G401.6 (cell line): ENCODE measurements around the gene BRF1.

Experiments used
- FAIRE-seq: peaks from 2 replicates; lab custom pipeline; 2012; peaks lifted over from hg19 to GRCh38; lab: Jason Lieb, UNC

Gene BRF1

DNA sequence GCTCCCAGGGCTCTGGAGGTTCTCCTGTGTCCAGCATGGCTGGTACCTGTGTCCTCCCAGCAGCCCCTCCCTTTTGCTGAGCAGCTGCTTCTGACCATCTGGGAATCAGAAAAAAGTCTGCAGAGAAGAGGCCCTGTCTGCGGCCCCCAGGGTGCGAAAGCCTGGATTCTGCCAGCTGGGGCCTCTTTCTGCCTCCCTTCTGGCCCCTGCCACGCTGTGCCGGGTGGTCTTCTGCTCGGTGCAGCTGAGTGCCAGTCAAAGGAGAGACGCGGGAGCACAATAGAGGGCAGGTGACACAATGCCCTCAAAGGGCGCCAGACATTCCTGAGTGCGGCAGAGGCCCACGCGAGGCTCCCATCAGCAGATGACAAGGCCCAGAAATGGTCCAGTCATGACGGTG, 39.8 kb downstream of the BRF1 start:
- no peak for FAIRE-seq

DNA sequence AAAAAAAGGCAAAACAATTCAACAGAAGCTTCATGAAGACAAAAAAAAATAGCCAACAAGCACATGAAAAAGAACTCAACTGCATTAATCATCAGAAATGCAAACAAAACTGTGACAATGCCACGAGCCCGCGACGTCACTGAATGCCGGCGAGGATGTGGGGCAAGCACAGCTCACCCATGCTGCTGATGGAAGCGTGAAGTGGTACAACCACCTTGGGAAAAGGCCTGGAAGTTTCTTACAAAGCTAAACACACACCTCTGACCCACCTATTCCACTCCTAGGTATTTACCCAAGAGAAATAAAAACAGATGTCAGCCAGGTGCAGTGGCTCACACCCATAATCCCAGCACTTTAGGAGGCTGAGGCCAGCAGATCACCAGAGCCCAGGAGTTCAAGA, 42.0 kb downstream of the BRF1 start:
- FAIRE-seq, result no peak

DNA sequence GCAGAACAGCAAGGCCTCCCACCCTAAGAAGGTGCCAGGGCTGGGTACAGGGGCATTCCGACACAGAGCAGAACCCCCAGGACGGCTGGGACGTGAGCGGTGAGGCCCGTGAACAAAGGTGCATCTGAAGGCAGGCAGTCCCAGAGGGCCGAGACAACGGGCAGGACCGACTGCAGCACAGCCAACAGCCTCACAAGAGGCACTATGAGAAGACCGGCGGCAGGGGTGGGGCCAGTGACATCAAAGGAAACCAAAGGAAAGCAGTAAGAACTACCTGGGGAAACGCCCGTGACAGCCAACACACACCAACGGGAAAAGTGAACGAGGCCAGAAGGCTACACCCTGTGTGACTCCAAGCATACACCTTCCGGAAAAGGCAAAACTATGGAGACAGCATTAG, 43.3 kb downstream of the BRF1 start:
- no peak for FAIRE-seq

DNA sequence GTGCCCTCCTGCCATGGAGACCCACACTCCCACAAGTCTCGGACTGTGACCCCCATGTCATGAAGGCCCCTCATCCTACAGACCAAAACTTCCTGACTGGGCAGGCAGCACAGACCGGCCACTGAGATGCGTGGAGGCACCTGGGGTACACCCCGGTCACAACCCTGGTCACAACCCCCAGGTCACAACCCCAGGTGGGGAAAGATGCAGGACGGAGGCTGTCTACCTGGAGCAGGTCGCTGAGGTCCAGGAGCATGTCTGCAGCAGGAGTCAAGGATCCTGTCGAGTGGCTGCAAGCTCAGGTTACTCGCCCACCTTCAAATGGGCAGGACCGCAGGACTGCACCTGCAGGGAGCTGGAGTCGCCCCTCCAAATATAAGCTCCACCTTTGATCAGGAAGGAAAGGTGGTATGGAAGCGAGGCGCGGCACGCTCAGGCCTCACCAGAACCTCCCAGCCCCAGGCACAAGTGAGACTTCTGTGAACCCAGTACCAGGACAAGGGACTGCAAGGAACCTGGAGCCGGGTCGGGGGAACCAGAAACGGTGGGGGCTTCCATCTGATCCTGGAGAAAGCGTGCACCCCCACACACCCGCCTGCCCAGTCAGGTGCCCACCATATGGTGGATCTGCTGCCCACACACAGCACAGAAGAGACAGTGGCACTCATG, 44.4 kb downstream of the BRF1 start:
- no peak for FAIRE-seq

DNA sequence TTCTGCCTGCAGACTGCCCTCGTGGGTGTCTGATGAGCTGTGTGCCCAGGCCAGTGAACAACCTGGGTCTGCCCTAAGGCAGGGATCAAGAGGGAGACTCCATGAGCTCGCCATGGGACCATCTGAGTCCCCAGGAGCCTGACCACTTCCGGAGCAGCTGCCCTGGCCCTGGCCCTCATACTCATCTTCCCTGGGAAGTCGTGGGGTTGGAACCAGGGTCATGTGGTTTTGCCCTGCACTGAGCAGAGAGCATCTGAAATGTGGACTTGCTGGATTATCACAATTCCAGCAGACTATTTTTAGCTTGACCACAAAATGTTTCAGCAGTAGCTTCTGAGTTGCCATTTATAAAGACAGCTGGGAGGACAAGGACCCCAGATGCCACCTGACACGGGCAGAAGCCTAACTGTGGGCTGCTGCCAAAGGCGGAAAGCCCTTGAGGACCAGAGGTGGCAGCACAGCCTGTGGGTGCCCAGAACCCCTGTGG, 45.7 kb downstream of the BRF1 start:
- FAIRE-seq, result no peak

DNA sequence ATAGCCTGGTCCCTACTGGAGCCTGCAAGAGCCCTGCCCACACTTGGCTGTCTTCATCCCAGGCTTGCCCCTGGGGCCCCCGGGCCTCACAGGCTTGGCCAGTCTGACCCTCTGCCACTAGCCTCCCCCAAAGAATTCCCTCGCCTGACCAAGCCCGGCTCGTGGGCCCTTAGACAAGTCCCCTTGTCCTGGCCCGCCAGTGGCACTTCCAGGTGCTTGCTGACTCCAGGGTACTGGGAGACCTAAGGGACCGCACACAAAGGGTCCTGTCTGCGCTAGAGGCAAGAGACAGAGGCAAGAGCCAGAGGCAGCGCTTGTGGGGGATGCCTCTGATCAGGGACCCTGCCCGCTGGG, 47.5 kb downstream of the BRF1 start:
- FAIRE-seq, result no peak

DNA sequence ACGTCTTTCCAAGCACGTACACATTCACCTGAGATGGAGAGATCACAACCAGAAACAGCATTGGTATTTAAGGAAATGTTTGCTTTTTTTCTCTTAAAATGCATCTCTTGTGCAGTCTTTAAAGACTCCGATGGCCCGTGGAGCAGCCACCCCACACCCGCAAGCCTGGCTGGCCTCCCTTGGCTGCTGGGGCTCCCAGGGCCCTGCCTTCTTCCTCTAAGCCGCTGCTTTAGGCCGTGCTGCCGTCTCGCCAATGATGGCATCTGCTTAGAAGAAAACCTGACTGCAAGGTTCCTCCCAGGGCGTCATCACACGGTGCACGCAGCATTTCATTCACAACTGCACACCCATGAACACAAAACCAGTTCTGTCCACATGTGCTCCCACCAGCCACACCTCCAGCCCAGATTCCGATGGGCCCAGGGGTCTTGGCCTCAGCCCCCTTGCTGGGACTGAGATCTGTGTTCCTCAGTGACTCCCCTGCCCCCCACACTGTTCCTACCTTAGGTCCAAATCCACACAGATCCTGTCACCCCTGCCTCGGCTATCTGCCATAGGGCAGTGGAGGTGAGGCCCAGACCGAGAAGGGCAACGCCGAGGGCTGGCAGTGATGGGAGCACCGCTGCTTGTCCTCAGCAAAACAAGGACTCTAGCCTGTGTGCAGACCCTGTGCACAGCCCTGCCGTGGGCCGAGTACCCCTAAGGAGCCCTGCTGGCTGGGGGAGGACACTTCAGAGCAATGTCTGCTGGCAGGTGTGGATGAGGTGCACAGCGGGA, 48.1 kb downstream of the BRF1 start:
- FAIRE-seq, result no peak

DNA sequence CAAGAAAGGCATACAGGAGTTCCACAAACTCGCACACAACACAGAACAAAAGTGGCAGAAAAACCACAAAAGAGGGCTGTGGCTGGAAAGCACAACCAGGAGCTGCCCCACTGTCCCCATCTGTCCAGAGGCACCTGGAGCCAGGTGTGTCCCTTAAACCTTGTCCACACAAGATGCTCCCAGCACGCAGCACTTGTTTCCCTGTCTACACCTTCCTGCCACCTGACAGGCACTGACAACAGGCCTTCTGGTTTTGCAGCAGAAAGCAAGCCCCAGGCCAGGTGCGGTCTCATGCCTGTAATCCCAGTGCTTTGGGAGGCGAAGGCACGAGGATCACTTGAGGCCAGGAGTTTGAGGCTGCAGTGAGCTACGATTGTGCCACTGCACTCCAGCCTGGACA, 48.9 kb downstream of the BRF1 start:
- FAIRE-seq, result no peak

DNA sequence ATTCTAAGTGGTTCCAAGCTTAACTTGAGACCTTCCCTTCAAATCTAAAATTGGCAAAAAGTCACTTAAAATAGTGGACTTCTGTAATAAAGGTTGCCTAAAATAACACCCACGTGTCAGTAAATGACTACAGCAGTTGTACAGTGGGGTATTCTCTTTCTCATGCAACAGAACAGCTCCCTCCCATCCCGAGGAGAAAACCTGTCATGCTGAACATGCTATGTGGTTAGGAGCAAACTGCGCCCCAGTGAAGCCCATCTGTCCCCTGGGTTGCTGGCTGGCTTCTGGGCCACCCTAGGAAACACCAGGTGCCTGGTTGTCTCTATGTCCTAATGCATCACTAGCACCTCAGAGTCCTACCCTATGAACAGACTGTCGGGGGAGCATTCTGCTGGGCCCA, 49.8 kb downstream of the BRF1 start:
- no peak for FAIRE-seq

DNA sequence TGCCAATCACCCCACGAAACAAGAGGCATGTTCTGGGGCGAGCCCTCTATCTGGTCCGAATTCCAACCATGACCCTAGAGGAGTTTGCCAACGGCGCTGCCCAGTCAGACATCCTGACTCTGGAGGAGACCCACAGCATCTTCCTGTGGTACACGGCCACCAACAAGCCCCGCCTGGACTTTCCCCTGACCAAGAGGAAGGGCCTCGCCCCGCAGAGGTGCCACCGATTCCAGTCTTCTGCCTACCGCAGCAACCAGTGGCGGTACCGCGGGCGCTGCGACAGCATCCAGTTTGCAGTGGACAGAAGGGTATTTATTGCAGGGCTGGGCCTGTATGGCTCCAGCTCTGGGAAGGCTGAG, 50.8 kb downstream of the BRF1 start:
- FAIRE-seq, result no peak

DNA sequence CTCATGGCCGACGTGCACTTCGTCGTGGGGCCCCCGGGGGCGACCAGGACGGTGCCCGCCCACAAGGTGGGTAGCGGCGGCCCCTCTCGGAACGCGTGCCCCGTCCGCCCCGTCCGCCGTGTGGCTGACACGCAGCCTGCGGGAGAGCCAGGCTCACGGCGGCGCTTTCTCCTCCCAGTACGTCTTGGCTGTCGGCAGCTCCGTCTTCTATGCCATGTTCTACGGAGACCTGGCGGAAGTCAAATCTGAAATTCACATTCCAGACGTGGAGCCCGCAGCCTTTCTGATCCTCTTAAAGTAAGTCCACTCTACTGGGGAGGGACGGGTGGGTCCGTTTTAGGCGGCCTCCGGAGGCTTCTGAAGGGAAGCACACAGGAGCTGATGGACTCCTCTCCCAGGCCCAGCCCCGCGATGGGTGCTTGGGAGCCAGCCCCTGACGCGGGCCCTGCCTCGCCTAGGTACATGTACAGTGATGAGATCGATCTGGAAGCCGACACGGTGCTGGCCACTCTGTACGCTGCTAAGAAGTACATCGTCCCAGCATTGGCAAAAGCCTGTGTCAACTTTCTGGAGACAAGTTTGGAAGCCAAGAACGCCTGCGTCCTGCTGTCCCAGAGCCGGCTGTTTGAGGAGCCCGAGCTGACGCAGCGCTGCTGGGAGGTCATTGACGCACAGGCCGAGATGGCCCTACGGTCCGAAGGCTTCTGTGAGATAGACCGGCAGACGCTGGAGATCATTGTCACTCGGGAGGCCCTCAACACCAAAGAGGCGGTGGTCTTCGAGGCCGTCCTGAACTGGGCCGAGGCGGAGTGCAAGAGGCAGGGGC, 51.4 kb downstream of the BRF1 start:
- FAIRE-seq, result no peak

DNA sequence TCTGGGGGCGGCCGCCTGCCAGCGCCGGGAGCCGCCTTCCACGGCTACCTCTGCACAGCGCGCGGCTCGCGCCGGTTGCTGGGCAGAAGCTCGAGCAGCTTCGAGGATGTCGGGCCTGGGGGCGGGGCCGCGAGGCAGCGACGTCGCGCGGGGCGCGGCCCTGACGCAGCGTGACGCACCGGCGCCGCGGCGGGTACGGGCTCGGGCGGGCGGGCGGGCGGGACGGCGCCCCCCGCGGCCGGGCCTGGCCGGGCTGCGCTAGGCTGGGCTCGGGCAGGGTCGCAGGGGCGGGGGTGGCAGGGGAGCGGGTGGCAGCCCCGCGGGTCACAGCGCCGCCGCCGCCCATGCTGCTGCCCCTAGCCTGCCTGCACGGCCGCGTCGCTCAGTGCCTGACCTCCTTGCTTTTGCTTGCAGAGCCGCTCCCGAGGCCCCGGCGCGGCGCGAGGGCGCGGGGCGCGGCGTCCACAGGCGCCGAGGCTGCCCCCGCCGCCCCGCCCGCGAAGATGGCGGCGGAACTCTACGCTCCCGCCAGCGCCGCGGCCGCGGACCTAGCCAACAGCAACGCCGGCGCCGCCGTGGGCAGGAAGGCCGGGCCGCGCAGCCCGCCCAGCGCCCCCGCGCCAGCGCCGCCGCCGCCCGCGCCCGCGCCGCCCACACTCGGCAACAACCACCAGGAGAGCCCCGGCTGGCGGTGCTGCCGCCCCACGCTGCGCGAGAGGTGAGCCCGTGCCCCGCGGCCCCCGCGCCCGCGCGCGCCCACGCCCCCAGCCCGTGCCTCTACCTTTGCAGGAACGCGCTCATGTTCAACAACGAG, 52.2 kb downstream of the BRF1 start, which contains the start of gene BTBD6:
Gene BTBD6, plus strand, starts transcription at position 166 of the 814 bp plus-strand sequence. Its CDS starts 179 bp downstream, at position 345.
- no peak for FAIRE-seq

DNA sequence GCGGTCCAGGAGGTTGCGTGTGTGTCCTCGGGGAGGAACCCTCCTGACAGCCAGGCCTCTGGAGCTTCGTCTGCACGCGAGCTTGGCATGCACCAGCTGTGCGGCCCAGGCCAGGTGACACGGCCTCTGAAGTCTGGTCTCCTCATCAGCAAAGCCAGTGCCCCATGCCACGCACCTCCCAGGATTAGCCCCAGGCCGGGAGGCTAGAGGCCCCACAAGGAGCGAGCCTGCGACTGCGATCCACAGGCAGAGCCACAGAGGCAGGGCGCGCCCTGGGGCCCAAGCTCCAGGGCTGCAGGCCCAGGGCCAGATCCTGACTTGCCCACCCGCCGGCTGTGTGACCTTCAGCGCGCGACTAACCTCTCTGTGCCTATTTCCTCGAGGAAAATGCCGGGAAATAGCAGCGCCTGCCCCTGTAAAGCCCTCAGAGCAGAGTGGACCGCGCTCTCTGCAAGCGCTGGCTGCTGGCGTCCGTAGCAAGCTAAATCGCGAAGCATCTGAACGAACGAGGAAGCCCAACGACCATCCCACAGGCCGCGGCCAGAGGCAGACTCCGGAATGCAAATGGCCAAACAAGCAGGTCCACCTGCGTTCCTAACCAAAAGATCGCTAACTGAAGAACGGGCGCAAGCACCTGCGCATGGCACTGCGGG, 53.0 kb downstream of the BRF1 start:
- no peak for FAIRE-seq

DNA sequence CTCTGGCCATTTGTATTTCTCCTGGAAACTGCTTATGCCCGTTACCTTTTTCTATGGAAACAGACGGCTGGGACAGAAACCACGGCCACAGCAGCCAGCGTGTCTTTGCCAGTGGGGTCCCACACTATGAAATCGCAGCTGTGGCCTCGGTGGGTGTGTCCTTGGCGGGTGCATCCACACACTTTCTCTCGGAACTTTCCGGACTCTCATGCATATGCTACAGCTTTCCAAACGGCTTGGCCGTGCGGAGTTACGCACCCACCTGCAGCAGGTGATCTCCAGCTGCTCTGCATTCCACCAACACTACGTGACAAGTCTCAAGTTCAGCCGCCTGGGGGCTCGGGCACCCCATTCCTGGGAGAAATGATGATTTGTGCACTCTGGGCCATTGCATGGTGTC, 53.8 kb downstream of the BRF1 start:
- no peak for FAIRE-seq

DNA sequence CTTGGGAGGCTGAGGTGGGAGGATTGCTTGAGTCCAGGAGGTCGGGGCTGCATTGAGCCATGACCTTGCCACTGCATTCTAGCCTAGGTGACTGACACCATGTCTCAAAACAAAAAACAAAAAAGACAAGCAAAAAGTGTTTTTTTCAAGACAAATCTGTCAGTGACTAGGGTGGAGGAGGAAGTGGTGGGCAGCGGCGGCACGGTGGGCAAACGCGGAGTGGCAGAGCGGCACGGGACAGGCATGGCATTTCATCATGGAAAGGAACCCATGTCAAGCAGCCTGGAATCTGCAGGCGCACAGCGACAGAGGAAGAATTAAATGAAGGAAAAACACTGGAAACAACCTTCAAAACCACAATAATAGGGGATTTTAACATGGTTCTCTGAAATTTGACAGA, 56.5 kb downstream of the BRF1 start:
- no peak for FAIRE-seq

DNA sequence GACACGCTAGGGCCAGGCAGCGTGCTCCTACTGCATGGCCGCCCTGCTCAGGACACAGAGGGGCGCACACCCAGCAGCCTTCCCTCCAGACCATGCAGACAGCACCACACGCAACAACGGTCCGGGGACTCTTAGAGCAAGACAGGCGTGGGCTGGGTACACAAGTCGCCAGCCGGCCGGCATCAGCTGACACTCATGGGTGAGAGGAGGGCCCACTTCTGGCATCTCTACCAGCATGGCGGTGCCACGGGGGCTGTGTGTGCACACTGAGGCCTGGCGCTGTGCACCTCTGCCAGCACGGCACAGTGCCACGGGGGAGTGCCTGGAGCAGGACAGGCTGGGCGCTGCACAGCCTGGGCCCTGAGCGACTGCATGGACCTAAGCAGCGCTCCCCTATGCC, 59.2 kb downstream of the BRF1 start:
- FAIRE-seq, result no peak

DNA sequence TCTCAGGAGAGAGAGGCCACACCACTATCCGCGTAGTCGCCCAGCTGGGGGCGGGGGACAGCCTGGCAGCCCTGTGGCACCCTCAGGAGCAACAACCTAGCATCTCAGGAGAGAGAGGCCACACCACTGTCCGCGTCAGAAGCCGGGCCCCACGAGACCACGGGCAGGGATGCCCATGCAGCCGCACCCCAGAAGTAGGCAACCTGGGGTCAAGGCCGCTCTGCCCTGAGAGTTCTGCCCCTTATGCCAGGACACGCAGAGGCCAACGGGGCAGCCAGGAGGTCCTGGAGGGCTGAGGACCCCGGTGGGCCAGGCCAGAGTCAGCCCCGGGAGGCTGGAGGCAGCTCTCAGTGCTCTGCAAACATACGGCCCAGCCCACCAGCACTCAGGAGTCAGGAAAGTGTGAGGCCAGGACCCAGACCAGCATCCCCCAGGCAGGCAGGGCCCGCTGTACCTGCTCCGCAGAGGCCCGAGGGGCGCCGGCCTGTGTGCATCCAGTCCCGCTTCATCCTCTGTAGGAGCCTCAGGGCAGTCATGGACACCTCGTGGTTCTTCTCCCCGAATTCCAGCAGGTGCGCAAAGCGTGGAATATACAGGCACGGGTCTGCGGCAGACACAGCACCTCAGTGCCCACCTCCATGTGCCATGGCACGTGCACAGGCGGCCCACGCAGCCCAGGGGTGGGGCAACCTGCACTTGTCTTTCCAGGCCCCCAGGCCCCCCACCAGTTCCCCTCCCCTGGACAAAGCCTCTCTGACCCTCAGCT, 59.8 kb downstream of the BRF1 start:
- no peak for FAIRE-seq

DNA sequence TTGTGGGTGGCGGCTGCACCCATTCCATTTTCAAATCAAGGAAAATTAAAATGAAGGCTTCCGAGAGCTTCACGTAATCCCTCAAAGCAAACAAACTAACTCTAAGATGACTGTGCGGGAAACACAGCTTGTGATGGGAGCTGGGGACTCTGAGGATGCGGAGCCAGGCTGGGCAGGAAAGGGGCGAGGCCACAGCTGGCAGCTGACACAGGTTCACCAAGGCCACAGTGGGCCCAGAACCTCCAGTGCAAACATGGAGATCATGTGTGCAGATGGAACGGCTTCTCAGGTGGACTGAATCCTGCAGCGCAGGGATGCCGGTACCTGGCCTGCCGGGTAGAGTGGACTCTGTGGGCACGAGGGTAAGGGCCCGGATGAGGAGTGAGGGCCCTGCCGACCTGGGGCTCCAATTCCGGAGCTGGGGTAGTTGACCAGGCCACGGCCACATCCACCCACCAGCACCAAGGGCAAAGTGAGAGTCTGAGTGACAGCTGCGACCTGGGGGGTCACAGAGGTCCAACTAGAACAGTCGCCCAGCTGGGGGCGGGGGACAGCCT, 71.6 kb downstream of the BRF1 start:
- no peak for FAIRE-seq

DNA sequence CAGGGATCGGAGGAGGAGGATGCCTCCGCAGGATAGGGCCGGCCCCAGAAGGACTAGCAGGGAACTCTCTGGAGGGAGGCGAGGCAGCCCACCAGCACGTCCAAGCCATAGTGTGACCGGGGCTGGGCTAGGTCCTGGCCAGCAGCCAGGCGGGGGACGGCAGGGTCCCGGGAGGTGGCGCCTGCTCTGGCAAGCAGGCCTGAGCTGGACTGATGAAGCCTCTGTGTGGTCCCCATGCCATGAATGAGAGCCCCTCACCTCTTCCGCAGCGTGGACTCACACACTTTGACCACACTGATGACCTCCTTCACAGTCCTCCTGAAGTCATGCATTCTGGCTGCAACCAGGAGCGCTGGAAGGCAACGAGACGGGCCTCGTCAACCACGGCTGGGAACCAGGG, 72.2 kb downstream of the BRF1 start:
- no peak for FAIRE-seq

DNA sequence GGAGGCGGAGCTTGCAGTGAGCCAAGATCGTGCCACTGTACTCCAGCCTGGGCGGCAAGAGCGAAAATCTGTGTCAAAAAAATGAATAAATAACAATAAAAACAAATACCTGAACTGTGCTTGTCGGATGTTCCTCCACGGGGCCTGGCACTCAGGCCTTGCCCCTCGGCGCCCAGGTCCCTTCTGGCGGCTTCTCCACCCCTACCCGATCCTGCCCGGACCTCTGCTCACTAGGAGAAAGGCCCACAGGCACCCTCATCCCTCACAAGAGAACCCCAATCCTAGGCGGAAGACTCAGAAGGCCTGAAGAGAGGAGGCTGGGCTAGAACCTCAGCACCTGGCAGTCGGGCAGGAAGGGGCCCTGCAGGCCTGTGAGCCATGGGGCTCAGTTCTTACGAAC, 73.5 kb downstream of the BRF1 start:
- FAIRE-seq, result no peak

DNA sequence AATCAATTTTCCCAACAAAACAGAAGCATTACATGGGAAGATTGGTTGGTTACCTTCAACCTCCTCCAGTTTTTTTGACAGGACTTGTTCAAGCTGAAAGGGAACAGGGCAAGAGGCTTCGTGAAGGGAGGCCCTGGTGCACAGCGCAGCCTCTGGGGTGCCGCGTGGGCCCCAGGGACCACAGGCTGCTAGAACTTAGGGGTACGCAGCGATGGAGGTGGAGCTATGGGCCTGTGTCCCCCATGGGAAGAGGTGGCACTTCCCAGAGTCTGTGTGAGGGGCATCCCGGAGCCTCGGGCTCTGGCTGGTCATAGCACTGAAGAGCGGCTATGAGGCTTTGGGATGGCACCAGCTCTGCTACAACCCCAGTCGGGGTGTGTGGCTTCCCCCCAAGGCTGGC, 74.6 kb downstream of the BRF1 start:
- FAIRE-seq, result no peak
